ENCODE data around the gene ZNF714. TPM values are rescaled to one million over a fixed set of nuclear protein-coding genes. Genes with fewer than 3 reads are reported as not detected.

The ZNF714 gene
- total RNA-seq, 1 donor from 2014 or later: 7.3 TPM

DNA sequence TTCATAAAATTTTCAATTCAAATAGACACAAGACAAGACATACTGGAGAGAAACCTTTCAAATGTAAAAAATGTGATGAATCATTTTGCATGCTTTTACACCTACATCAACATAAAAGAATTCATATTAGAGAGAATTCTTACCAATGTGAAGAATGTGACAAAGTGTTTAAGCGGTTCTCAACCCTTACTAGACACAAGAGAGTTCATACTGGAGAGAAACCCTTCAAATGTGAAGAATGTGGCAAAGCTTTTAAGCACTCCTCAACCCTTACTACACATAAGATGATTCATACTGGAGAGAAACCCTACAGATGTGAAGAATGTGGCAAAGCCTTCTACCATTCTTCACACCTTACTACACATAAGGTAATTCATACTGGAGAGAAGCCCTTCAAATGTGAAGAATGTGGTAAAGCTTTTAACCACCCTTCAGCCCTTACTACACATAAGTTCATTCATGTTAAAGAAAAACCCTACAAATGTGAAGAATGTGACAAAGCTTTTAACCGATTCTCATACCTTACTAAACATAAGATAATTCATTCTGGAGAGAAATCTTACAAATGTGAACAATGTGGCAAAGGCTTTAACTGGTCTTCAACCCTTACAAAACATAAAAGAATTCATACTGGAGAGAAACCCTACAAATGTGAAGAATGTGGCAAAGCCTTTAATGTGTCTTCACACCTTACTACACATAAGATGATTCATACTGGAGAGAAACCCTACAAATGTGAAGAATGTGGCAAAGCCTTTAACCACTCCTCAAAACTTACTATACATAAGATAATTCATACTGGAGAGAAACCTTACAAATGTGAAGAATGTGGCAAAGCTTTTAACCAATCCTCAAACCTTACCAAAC is 35.3 kb downstream of the ZNF714 start:
- H3K27ac ChIP-seq: no peak overlapping the region
- no peak overlapping the region for H3K4me3 ChIP-seq
- DNase-seq (no peak), ATAC-seq (no peak)
- H3K27me3 ChIP-seq (ENCODE audit: low read depth): no peaks in the 10 kb centered on the region
- H3K9me3 ChIP-seq: peaks cover 17% of the 10 kb centered on the region
- TF ChIP-seq, protein P1, sequence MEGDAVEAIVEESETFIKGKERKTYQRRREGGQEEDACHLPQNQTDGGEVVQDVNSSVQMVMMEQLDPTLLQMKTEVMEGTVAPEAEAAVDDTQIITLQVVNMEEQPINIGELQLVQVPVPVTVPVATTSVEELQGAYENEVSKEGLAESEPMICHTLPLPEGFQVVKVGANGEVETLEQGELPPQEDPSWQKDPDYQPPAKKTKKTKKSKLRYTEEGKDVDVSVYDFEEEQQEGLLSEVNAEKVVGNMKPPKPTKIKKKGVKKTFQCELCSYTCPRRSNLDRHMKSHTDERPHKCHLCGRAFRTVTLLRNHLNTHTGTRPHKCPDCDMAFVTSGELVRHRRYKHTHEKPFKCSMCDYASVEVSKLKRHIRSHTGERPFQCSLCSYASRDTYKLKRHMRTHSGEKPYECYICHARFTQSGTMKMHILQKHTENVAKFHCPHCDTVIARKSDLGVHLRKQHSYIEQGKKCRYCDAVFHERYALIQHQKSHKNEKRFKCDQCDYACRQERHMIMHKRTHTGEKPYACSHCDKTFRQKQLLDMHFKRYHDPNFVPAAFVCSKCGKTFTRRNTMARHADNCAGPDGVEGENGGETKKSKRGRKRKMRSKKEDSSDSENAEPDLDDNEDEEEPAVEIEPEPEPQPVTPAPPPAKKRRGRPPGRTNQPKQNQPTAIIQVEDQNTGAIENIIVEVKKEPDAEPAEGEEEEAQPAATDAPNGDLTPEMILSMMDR (IDR thresholded peaks at IDR 0.05): no peak
- intact Hi-C loops (cut with DNase I): no loop called here
- H3K4me1 ChIP-seq: no peaks in the 10 kb centered on the region
- H3K36me3 ChIP-seq: peaks cover 11% of the 10 kb centered on the region

DNA sequence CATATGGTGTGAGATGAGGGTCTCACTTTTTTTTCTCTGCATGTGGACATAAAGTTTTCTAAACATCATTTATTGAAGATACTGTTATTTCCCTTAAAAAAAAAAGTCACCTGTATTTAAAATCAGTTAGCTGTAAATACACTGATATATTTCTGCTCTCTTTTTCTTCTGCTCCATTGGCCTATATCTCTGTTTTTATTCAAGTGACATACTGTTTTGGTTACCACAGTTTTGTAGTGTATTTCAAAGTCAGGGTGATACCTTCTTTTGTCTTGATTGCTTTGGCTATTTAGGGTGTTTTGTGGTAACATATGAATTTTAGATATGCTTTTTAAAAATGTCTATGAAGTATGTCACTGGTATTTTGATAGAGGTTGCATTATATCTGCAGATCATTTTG is 44.1 kb downstream of the ZNF714 start:
- H3K4me3 ChIP-seq: no peak overlapping the region
- H3K27me3 ChIP-seq (ENCODE audit: low read depth): no peaks in the 10 kb centered on the region
- DNase-seq (no peak), ATAC-seq (no peak)
- intact Hi-C loops (cut with DNase I): no loop called here
- H3K27ac ChIP-seq: no peak overlapping the region
- no peaks in the 10 kb centered on the region for H3K36me3 ChIP-seq
- TF ChIP-seq, protein P1 (IDR thresholded peaks at IDR 0.05): no peak
- no peaks in the 10 kb centered on the region for H3K4me1 ChIP-seq
- H3K9me3 ChIP-seq: no peaks in the 10 kb centered on the region

DNA sequence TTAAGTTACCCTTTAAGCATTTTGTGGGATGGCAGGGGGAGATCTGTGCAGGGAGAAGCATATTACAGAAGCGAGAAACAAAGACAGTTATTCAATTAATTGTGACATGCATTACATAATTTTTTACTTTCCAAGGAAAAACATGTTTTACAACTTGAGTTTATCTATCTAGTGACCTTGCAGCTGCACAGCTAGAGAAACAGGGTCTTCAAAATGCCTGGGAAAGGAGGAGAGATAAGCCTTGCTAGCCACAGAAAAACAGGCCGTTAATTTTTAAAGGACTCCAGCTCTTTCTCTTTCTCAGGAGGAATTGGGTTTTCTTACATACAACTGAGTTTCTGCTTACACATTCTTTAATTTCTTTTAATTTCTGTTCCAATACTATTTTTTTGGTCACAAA is 45.0 kb downstream of the ZNF714 start:
- DNase-seq (no peak), ATAC-seq (no peak)
- Histone ChIP-seq H3K4me1 (no peaks in the 10 kb centered on the region), H3K4me3 (no peak overlapping the region), H3K27ac (no peak overlapping the region), H3K27me3 (ENCODE audit: low read depth) (no peaks in the 10 kb centered on the region), H3K9me3 (no peaks in the 10 kb centered on the region), H3K36me3 (no peaks in the 10 kb centered on the region)
- TF ChIP-seq, protein P1 (IDR thresholded peaks at IDR 0.05): no peak
- intact Hi-C loops (cut with DNase I): no loop called here

DNA sequence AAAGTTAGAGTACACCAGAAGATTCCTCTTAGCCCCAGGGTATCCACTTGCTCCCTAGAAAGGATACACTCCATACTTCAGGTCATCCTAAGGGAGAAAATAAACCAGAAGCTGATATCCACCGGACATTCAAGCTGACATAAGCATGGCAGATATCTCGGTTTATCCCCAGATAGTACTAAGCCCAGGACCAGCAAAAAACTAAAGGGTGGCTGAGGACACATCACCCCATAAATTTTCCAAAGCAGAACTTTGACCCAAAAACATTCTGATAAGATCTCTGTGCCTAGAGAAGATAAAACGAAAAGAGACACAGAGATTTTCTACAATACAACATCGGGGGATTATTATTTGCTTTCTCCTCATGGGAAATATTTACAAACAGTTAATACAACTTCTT is 45.9 kb downstream of the ZNF714 start:
- Histone ChIP-seq H3K27ac (no peak overlapping the region), H3K4me3 (no peak overlapping the region), H3K9me3 (no peaks in the 10 kb centered on the region), H3K36me3 (no peaks in the 10 kb centered on the region), H3K4me1 (no peaks in the 10 kb centered on the region), H3K27me3 (ENCODE audit: low read depth) (no peaks in the 10 kb centered on the region)
- DNase-seq (no peak), ATAC-seq (no peak)
- TF ChIP-seq, protein P1 (IDR thresholded peaks at IDR 0.05): no peak
- intact Hi-C loops (cut with DNase I): no loop called here

DNA sequence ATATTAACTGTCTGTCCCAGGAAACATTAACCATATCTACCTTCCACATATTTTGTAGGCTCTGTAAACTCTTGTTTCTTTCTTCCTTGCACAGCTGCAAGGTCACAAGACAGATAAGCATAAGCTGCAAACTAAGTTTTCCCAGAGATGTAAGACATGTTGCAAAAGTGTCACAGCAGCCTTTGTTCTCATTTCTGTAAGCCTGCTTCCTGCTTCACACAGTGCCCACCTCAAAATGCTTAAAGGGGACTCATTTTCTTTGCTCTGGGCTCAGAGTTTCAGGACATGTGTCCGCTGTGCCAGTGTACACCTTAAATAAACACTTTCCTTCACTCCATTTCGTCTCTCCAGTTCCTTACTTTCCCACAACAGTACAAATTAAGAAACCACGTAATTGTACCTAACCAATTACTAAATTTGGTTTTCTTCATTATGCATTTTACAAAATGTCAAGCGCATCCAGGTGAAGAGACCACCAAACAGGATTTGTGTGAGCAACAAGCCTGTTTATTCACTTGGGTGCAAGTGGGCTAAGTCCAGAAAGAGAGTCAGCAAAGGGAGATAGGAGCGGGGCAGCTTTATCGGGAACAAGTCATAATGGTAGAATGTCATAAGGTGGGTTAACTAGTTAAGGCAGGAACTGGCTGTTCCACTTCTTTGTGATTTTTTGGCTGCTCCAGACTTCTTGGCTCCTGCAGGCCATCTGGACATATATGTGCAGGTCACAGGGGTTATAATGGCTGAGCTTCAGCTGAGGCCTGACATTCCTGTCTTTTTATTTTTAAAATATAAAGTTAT is 47.1 kb downstream of the ZNF714 start:
- no peak overlapping the region for H3K4me3 ChIP-seq
- no peaks in the 10 kb centered on the region for H3K4me1 ChIP-seq
- H3K9me3 ChIP-seq: no peaks in the 10 kb centered on the region
- no peaks in the 10 kb centered on the region for H3K27me3 ChIP-seq (ENCODE audit: low read depth)
- intact Hi-C loops (cut with DNase I): no loop called here
- ATAC-seq (no peak), DNase-seq (no peak)
- TF ChIP-seq, protein P1 (IDR thresholded peaks at IDR 0.05): no peak
- H3K36me3 ChIP-seq: no peaks in the 10 kb centered on the region
- no peak overlapping the region for H3K27ac ChIP-seq

Data from lower lobe of right lung (tissue), 2 donors.